KMS-11 (cell line): ENCODE results near the gene PACSIN2.
"Not testable (repeated sequence)": the region's sequence is repeated elsewhere in the genome, so short reads cannot be mapped to it uniquely, and the experiment has no call there.

Experiments
- H2AFZ ChIP-seq: fragments of 200-600 bp; sonication (generic); 2 replicates; pipeline ENCODE4 v1.6.1; 2016; ENCODE audit warnings: antibody characterized with exemption, mixed run types, low read depth
- H3K27ac ChIP-seq: fragments of 200-600 bp; sonication (generic); 2 replicates; pipeline ENCODE4 v1.6.1; 2016; ENCODE audit warnings: mild to moderate bottlenecking, mixed run types
- H3K27me3 ChIP-seq: fragments of 200-600 bp; sonication (generic); 2 replicates; pipeline ENCODE4 v1.6.1; 2017; ENCODE audit warnings: mild to moderate bottlenecking, low read depth, mixed run types, moderate library complexity; ENCODE audit not compliant: insufficient read depth
- H3K36me3 ChIP-seq: fragments of 200-600 bp; sonication (generic); 2 replicates; pipeline ENCODE4 v1.6.1; 2017; ENCODE audit warnings: mild to moderate bottlenecking, mixed run types; ENCODE audit not compliant: insufficient read depth
- H3K4me1 ChIP-seq: fragments of 200-600 bp; sonication (generic); 2 replicates; pipeline ENCODE4 v1.6.1; 2016; ENCODE audit warnings: mild to moderate bottlenecking, low read depth, mixed run types; ENCODE audit not compliant: poor library complexity, severe bottlenecking
- H3K4me2 ChIP-seq: fragments of 200-600 bp; sonication (generic); 2 replicates; pipeline ENCODE4 v1.7.0; 2016; ENCODE audit warnings: mild to moderate bottlenecking, mixed run types
- H3K4me3 ChIP-seq: fragments of 200-600 bp; sonication (generic); IDR thresholded peaks from 2 replicates; pipeline ENCODE4 v1.6.1; 2017; ENCODE audit warnings: low read depth, low read length, mixed read lengths; ENCODE audit not compliant: insufficient read depth
- H3K79me2 ChIP-seq: fragments of 200-600 bp; sonication (generic); 2 replicates; pipeline ENCODE4 v1.6.1; 2016; ENCODE audit warnings: low read depth, mixed run types; ENCODE audit not compliant: insufficient read depth
- H3K9ac ChIP-seq: fragments of 200-600 bp; sonication (generic); 2 replicates; pipeline ENCODE4 v1.6.1; 2016; ENCODE audit warnings: mild to moderate bottlenecking, mixed run types
- H4K20me1 ChIP-seq: fragments of 200-600 bp; sonication (generic); 2 replicates; pipeline ENCODE4 v1.6.1; 2016; ENCODE audit warnings: mild to moderate bottlenecking, mixed run types; ENCODE audit not compliant: insufficient read depth
- CTCF ChIP-seq: fragments of 200-600 bp; sonication (generic); conservative IDR thresholded peaks from 2 replicates; pipeline ENCODE4 v1.6.1; 2017; ENCODE audit warnings: low read depth, mild to moderate bottlenecking, antibody characterized with exemption, low read length, moderate library complexity, mixed read lengths

Gene PACSIN2

GRCh38 chr22:42926104-42926503, 88.8 kb downstream of the PACSIN2 start:
- no peak for TF ChIP-seq CTCF
- no peak overlapping the region for H2AFZ ChIP-seq
- H3K27ac ChIP-seq: no peak overlapping the region
- H3K4me2 ChIP-seq: no peak overlapping the region
- no peaks in the 10 kb centered on the region for H4K20me1 ChIP-seq
- no peak overlapping the region for H3K9ac ChIP-seq
- H3K27me3 ChIP-seq: no peaks in the 10 kb centered on the region
- no peaks in the 10 kb centered on the region for H3K4me1 ChIP-seq
- no peak overlapping the region for H3K4me3 ChIP-seq
- no peaks in the 10 kb centered on the region for H3K79me2 ChIP-seq
- no peaks in the 10 kb centered on the region for H3K36me3 ChIP-seq

- H2AFZ ChIP-seq: no peak overlapping the region
- no peaks in the 10 kb centered on the region for H3K27me3 ChIP-seq
- no peaks in the 10 kb centered on the region for H3K4me1 ChIP-seq
- no peaks in the 10 kb centered on the region for H3K79me2 ChIP-seq
- H3K4me3 ChIP-seq: no peak overlapping the region
- H3K9ac ChIP-seq: no peak overlapping the region
- H3K4me2 ChIP-seq: no peak overlapping the region
- H4K20me1 ChIP-seq: no peaks in the 10 kb centered on the region
- no peak overlapping the region for H3K27ac ChIP-seq
- no peaks in the 10 kb centered on the region for H3K36me3 ChIP-seq
- TF ChIP-seq CTCF: no peak
These were observed 89.4 kb downstream of the PACSIN2 start for GRCh38 chr22:42925598-42925997.

- not testable (repeated sequence) for H3K4me2 ChIP-seq, H3K4me1 ChIP-seq
These were observed 89.9 kb downstream of the PACSIN2 start for GRCh38 chr22:42925031-42925430.

GRCh38 chr22:42924436-42924835, 90.5 kb downstream of the PACSIN2 start:
- Histone ChIP-seq H3K4me3 (no peak overlapping the region), H3K4me1 (no peaks in the 10 kb centered on the region), H3K4me2 (no peak overlapping the region), H3K36me3 (no peaks in the 10 kb centered on the region), H3K27ac (no peak overlapping the region), H4K20me1 (no peaks in the 10 kb centered on the region), H3K79me2 (no peaks in the 10 kb centered on the region), H3K27me3 (no peaks in the 10 kb centered on the region), H2AFZ (no peak overlapping the region), H3K9ac (no peak overlapping the region)
- TF ChIP-seq CTCF: no peak

More at GRCh38 chr22:42925031-42925430, 89.9 kb downstream of the PACSIN2 start:
- H3K36me3 ChIP-seq, H4K20me1 ChIP-seq, H3K79me2 ChIP-seq, H3K4me3 ChIP-seq, H2AFZ ChIP-seq, H3K9ac ChIP-seq, H3K27ac ChIP-seq, H3K27me3 ChIP-seq: not testable (repeated sequence)

GRCh38 chr22:42922374-42923191, 92.4 kb downstream of the PACSIN2 start:
- Histone ChIP-seq H3K4me1 (no peaks in the 10 kb centered on the region), H2AFZ (no peak overlapping the region), H3K36me3 (no peaks in the 10 kb centered on the region), H3K27ac (no peak overlapping the region), H3K4me2 (no peak overlapping the region), H3K4me3 (no peak overlapping the region), H3K9ac (no peak overlapping the region), H3K27me3 (no peaks in the 10 kb centered on the region), H3K79me2 (no peaks in the 10 kb centered on the region), H4K20me1 (no peaks in the 10 kb centered on the region)
- TF ChIP-seq CTCF: no peak
